OCI-LY3 (cell line): ENCODE data around the gene ANKRD33B.

Experiments used
- H2AFZ ChIP-seq: fragments of 200-600, 300-600 bp; shearing (Covaris generic); 2 replicates; pipeline ENCODE4 v1.6.0; 2014; ENCODE audit warnings: antibody characterized with exemption, low read depth, low read length
- H3K27ac ChIP-seq: fragments of 200-600, 300-600 bp; sonication (generic); 2 replicates; pipeline ENCODE4 v1.5.1; 2014; ENCODE audit warnings: mild to moderate bottlenecking, low read length, moderate library complexity, mixed read lengths
- H3K27me3 ChIP-seq: fragments of 200-600, 300-600 bp; sonication (generic); 2 replicates; pipeline ENCODE4 v1.6.1; 2014; ENCODE audit warnings: low read depth, low read length, mixed read lengths
- H3K36me3 ChIP-seq: fragments of 200-600, 300-600 bp; sonication (generic); replicated peaks from 2 replicates; pipeline ENCODE3; 2014; ENCODE audit warnings: low read depth, low read length, mixed read lengths
- H3K4me1 ChIP-seq: fragments of 300-600, 200-600 bp; sonication (generic); 2 replicates; pipeline ENCODE4 v1.6.1; 2014; ENCODE audit warnings: low read length, mixed read lengths
- H3K4me2 ChIP-seq: fragments of 200-600, 300-600 bp; sonication (generic); 2 replicates; pipeline ENCODE4 v1.6.1; 2014; ENCODE audit warnings: low read length, mixed read lengths
- H3K4me3 ChIP-seq: fragments of 300-600, 200-600 bp; sonication (generic); 2 replicates; pipeline ENCODE4 v1.5.1; 2014; ENCODE audit warnings: antibody characterized with exemption, mild to moderate bottlenecking, low read length, moderate library complexity
- H3K79me2 ChIP-seq: fragments of 300-600, 200-600 bp; shearing (Covaris generic); 2 replicates; pipeline ENCODE4 v1.6.1; 2014; ENCODE audit warnings: mild to moderate bottlenecking, low read length, mixed read lengths
- H3K9ac ChIP-seq: fragments of 300-600, 200-600 bp; shearing (Covaris generic); 2 replicates; pipeline ENCODE4 v1.6.0; 2014; ENCODE audit warnings: mild to moderate bottlenecking, low read length, moderate library complexity
- H3K9me3 ChIP-seq: fragments of 200-600, 300-600 bp; shearing (Covaris generic); 2 replicates; pipeline ENCODE4 v1.6.1; 2014; ENCODE audit warnings: low read length, mixed read lengths; ENCODE audit not compliant: insufficient read depth
- H4K20me1 ChIP-seq: fragments of 200-600, 300-600 bp; sonication (generic); 2 replicates; pipeline ENCODE4 v1.6.1; 2016; ENCODE audit warnings: low read length, mixed read lengths; ENCODE audit not compliant: insufficient read depth
- CTCF ChIP-seq: fragments of 200-600, 300-600 bp; sonication (generic); IDR thresholded peaks from 2 replicates; pipeline ENCODE4 v1.5.1; 2014; ENCODE audit warnings: antibody characterized with exemption, low read length, low read depth
- EZH2phosphoT487 ChIP-seq: fragments of 200-600 bp; shearing (Covaris generic); IDR thresholded peaks from 2 replicates; pipeline ENCODE4 v1.6.1; 2018; ENCODE audit warnings: antibody characterized with exemption, mixed run types, low read depth

ANKRD33B gene

DNA sequence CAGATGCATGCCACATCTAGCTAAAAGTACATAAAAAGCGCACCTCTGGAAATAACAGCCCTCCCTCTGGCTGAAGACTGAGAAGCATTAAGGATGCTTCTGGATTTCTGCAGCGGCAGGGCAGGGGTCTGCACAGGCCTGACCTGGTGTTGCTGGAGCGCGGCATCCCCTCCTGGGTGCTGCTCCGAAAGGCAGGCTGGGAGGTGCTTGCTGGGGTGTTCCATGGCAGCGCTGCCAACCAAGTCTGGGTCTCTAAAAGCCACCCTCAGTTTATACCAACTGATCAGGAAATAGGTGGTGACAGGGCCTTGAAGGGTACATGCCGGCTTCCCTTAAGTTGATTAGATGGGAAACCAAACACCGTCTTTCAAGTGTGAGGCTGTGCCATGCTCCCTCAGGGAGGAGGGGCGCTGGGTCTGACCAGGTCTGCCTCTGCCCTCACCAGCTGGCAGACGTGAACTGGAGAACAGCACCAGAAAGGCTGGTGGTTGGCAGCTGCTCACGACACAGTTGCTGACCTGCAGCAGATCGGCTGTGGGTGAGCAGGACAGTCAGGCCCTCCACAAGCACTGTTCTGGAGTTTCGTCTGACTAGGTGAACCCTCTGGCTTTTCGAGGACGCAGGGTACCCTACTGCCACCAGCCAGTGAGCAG is 115.6 kb downstream of the ANKRD33B start:
- Histone ChIP-seq H3K4me3 (no peak overlapping the region), H3K27ac (no peak overlapping the region), H3K4me1 (peaks cover 7% of the 10 kb centered on the region), H3K36me3 (peaks cover 12% of the 10 kb centered on the region), H3K79me2 (no peaks in the 10 kb centered on the region), H3K27me3 (no peaks in the 10 kb centered on the region), H3K9me3 (no peaks in the 10 kb centered on the region), H4K20me1 (no peaks in the 10 kb centered on the region), H3K9ac (no peak overlapping the region), H3K4me2 (no peak overlapping the region), H2AFZ (no peak overlapping the region)
- TF ChIP-seq EZH2phosphoT487 (no peak), CTCF (no peak)

DNA sequence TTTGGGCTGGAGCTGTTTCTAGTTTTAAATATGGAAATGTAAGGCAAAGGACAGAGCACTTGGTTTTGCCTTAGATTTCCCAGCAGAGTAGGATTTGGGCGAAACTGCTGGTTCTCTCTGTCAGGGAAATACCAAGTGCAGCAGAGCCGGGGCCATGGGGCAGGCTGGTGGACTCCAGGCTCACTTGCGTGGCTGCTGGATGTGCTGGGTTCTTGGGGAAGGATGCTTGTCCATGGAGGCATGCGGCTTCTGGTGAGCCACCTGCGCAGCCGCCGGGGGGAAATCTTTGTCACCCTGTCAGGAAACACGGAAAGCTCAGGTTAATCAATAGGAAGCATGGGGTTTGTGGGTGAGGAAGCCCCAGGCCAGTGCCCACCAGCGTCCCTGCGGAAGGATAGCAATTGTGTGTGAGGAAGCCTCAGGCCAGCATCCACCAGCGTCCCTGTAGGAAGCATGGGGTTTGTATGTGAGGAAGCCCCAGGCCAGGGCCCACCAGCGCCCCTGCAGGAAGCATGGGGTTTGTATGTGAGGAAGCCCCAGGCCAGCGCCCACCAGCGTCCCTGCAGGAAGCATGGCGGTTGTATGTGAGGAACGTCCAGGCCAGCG is 117.1 kb downstream of the ANKRD33B start:
- H3K79me2 ChIP-seq = no peaks in the 10 kb centered on the region
- no peak overlapping the region for H3K9ac ChIP-seq
- no peak overlapping the region for H3K27ac ChIP-seq
- no peaks in the 10 kb centered on the region for H4K20me1 ChIP-seq
- peaks cover 15% of the 10 kb centered on the region for H3K36me3 ChIP-seq
- H3K4me3 ChIP-seq = no peak overlapping the region
- TF ChIP-seq CTCF (no peak), EZH2phosphoT487 (no peak)
- H3K4me1 ChIP-seq = peaks cover 22% of the 10 kb centered on the region
- H3K4me2 ChIP-seq = no peak overlapping the region
- H3K27me3 ChIP-seq = no peaks in the 10 kb centered on the region
- no peaks in the 10 kb centered on the region for H3K9me3 ChIP-seq
- no peak overlapping the region for H2AFZ ChIP-seq

DNA sequence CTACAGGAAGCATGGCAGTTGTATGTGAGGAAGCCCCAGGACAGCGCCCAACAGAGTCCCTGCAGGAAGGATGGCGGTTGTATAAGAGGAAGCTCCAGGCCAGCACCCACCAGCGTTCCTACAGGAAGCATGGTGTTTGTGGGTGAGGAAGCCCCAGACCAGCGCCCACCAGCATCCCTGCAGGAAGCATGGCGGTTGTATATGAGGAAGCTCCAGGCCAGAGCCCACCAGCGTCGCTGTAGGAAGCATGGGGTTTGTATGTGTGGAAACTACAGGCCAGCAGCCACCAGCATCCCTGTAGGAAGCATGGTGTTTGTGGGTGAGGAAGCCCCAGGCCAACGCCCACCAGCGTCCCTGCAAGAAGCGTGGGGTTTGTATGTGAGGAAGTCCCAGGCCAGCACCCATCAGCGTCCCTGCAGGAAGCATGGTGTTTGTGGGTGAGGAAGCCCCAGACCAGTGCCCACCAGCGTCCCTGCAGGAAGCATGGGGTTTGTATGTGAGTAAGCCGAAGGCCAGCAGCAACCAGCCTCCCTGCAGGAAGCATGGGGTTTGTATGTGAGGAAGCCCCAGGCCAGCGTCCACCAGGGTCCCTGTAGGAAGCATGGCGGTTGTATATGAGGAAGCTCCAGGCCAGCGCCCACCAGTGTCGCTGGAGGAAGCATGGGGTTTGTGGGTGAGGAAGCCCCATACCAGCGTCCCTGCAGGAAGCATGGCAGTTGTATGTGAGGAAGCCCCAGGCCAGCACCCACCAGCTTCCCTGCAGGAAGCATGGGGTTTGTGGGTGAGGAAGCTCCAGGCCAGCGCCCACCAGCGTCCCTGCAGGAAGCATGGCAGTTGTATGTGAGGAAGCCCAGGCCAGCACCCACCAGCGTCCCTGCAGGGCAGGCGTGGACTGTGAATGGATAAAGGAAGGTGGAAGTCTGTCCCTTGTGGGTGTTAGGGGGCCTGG is 118.1 kb downstream of the ANKRD33B start:
- no peaks in the 10 kb centered on the region for H4K20me1 ChIP-seq

More for the DNA sequence above, 118.1 kb downstream of the ANKRD33B start:
- H3K4me3 ChIP-seq = no peak overlapping the region
- peaks cover 3% of the 10 kb centered on the region; the same call in 1 of the 2 replicates for H3K79me2 ChIP-seq
- peaks cover 4% of the 10 kb centered on the region for H3K9me3 ChIP-seq
- peaks cover 22% of the 10 kb centered on the region for H3K36me3 ChIP-seq
- H3K9ac ChIP-seq = no peak overlapping the region
- no peaks in the 10 kb centered on the region for H3K27me3 ChIP-seq
- H3K4me1 ChIP-seq = peaks cover 27% of the 10 kb centered on the region
- no peak overlapping the region for H3K4me2 ChIP-seq
- H3K27ac ChIP-seq = no peak overlapping the region
- TF ChIP-seq EZH2phosphoT487 (no peak), CTCF (no peak)
- no peak overlapping the region for H2AFZ ChIP-seq
